ENCODE measurements around the gene AWAT2. TPM values are rescaled to one million over a fixed set of nuclear protein-coding genes. Genes with fewer than 3 reads are reported as not detected.

The AWAT2 gene
- total RNA-seq, 6 experiments from 2014 or later, result not detected

GRCh38 chrX:70087857-70088630, 38.3 kb upstream of the AWAT2 start:
- no peaks in the 10 kb centered on the region for H3K9me3 Mint-ChIP-seq
- H3K36me3 Mint-ChIP-seq (ENCODE audit: low read depth), result no peaks in the 10 kb centered on the region
- H3K27me3 Mint-ChIP-seq (ENCODE audit: insufficient read depth), result peaks cover 1% of the 10 kb centered on the region
- TF ChIP-seq CTCF (IDR thresholded peaks at IDR 0.05), result no peak
- no peak overlapping the region for H3K4me3 Mint-ChIP-seq
- DNase-seq, result peak; percentile 8
- peaks cover 26% of the 10 kb centered on the region for H3K4me1 Mint-ChIP-seq (ENCODE audit: low read depth)
- H3K27ac Mint-ChIP-seq, result no peak overlapping the region

DNA sequence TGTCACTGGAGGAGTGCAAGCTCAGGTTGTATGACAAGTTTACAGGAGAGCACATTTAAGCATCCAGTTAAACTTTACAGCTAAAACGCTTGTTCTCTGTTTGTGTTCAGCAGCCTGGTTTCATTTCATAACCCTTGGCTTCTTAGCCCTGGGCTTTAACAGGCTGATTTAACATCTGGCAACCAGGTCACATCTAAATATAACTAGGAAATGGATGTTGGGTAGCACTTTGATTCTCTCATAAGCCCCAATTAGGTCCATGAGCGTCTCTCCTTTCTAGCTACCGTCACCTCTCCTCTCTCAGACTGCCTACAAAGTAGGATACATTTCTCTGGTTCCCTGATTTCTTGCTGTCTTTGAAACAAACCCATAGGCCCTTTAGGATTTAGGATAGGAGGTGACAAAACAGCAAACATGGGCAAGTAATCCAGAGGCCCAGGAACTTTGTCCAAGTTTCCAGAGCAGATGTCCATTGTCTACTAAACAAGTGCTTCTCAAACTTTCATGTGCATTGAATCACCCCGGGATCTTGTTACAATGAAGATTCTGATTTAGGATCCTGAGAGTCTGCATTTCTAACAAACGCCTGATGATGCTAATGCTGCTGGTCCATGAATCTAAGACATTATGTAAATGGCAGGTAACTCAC, 35.0 kb upstream of the AWAT2 start:
- Mint-ChIP-seq H3K4me1 (ENCODE audit: low read depth) (peaks cover 12% of the 10 kb centered on the region), H3K9me3 (no peaks in the 10 kb centered on the region), H3K36me3 (ENCODE audit: low read depth) (no peaks in the 10 kb centered on the region), H3K27ac (no peak overlapping the region), H3K4me3 (no peak overlapping the region), H3K27me3 (ENCODE audit: insufficient read depth) (no peaks in the 10 kb centered on the region; the same call in 1 of the 2 replicates)
- no peak for TF ChIP-seq CTCF (IDR thresholded peaks at IDR 0.05)
- no peak for DNase-seq

DNA sequence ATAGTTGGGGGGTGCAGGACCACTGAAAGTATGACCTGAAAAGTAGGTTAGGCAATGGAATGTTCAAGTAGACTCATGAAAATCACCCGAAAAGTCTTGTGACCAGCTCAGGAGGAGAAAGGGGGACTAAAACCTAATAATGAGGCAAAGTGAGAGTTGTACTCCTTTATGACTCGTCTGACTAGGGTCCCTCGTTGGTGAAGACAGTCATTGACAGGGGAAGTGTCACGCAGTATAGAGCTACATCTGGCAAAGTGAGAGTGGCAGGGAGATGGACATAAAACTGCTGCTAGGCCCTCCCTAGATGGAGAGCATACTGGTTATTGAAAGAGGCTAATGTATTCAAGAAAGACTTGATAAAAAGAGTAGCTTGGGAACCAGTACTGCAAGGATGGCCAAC, 33.0 kb upstream of the AWAT2 start:
- no peak overlapping the region for H3K4me3 Mint-ChIP-seq
- H3K4me1 Mint-ChIP-seq (ENCODE audit: low read depth), result peaks cover 1% of the 10 kb centered on the region; the same call in 1 of the 2 replicates
- no peak overlapping the region for H3K27ac Mint-ChIP-seq
- no peak for TF ChIP-seq CTCF (IDR thresholded peaks at IDR 0.05)
- DNase-seq, result no peak
- no peaks in the 10 kb centered on the region for H3K9me3 Mint-ChIP-seq
- H3K36me3 Mint-ChIP-seq (ENCODE audit: low read depth), result no peaks in the 10 kb centered on the region
- no peaks in the 10 kb centered on the region; the same call in 1 of the 2 replicates for H3K27me3 Mint-ChIP-seq (ENCODE audit: insufficient read depth)

DNA sequence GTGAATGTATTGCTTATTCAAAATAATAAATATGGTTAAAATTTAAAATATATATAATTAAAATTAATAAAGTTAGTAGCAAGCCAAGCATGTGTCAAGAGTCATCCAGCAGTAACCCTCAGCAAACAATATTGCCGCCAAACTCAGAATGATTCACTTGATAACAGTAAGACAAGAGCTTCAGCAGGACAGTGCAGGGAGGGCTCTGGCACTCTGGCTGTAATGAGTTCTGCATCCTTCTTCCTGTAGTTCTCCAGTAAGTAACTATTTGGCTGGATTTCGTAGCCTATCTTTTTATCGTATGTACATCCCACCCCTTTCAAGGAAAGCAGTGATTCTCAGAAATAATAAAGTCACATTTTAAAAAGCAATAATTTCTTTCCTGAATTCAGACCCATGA, 30.1 kb upstream of the AWAT2 start:
- H3K9me3 Mint-ChIP-seq, result no peaks in the 10 kb centered on the region
- no peak for TF ChIP-seq CTCF (IDR thresholded peaks at IDR 0.05)

GRCh38 chrX:70079297-70079696, 29.6 kb upstream of the AWAT2 start:
- no peak for TF ChIP-seq CTCF (IDR thresholded peaks at IDR 0.05)
- H3K27ac Mint-ChIP-seq, result no peak overlapping the region
- no peaks in the 10 kb centered on the region for H3K4me1 Mint-ChIP-seq (ENCODE audit: low read depth)
- no peaks in the 10 kb centered on the region; the same call in 1 of the 2 replicates for H3K27me3 Mint-ChIP-seq (ENCODE audit: insufficient read depth)
- no peak overlapping the region for H3K4me3 Mint-ChIP-seq
- DNase-seq, result no peak
- no peaks in the 10 kb centered on the region for H3K9me3 Mint-ChIP-seq
- H3K36me3 Mint-ChIP-seq (ENCODE audit: low read depth), result no peaks in the 10 kb centered on the region

More for the DNA sequence above, 30.1 kb upstream of the AWAT2 start:
- Mint-ChIP-seq H3K4me1 (ENCODE audit: low read depth) (no peaks in the 10 kb centered on the region), H3K27ac (no peak overlapping the region), H3K4me3 (no peak overlapping the region), H3K27me3 (ENCODE audit: insufficient read depth) (no peaks in the 10 kb centered on the region; the same call in 1 of the 2 replicates), H3K36me3 (ENCODE audit: low read depth) (no peaks in the 10 kb centered on the region)
- no peak for DNase-seq
